Lower leg skin (tissue), 4 donors: ENCODE measurements around the gene DNAI4. TPM values are rescaled to one million over a fixed set of nuclear protein-coding genes. Genes with fewer than 3 reads are reported as not detected.
"Not testable (repeated sequence)": the region's sequence is repeated elsewhere in the genome, so short reads cannot be mapped to it uniquely, and the experiment has no call there.

Experiments used
- DNase-seq, 2 donors: peaks; one replicate each; pipeline ENCODE4 v3.0.0-alpha.2; 2019; ENCODE audit warnings: low spot score in 2 of 2
- H3K4me3 ChIP-seq: fragments of 200-600 bp; sonication (generic); 2 replicates; pipeline ENCODE4 v1.5.1; 2017; ENCODE audit warnings: mild to moderate bottlenecking, low read depth; ENCODE audit not compliant: poor library complexity, severe bottlenecking
- POLR2A ChIP-seq, 2 donors: fragments of 450-650 bp; IDR thresholded peaks; one replicate each; pipeline ENCODE4 v1.6.1; 2016 to 2017; ENCODE audit warnings: antibody characterized with exemption in 2 of 2, mild to moderate bottlenecking in 1 of 2, moderate library complexity in 1 of 2
- WGBS, 2 donors: methylation state at CpG; one replicate each; pipeline ENCODE4 v1.1.5; 2018; 5-methylcytosine and 5-hydroxymethylcytosine counted together
- intact Hi-C: fragments of 100-400 bp; cut with DNase I; formaldehyde crosslinking; loops from one replicate; pipeline ENCODE4 v1.15.0; 2023; ENCODE audit warnings: low total_unique reads
- total RNA-seq, 4 donors: library from RNA; depleted of rRNA; stranded (reverse); fragments of >200 nt; gene quantifications; one replicate each; pipeline ENCODE4 v1.1.0, GENCODE V29; 2016
- TF ChIP-seq, protein P1 (sequence below), 3 donors: fragments of 450-650 bp; IDR thresholded peaks; one replicate each; pipeline ENCODE4 v1.5.1; 2016; ENCODE audit warnings: antibody characterized with exemption in 3 of 3, mild to moderate bottlenecking in 3 of 3, moderate library complexity in 2 of 3

The DNAI4 gene
- total RNA-seq, 4 donors from 2014 or later, result 1.5 to 3.8 (median 2.5) TPM

GRCh38 chr1:66809736-66810326, 114.8 kb downstream of the DNAI4 start:
- 75 to 80% methylated on average over 1 of the region's 1 CpG for WGBS, 2 donors

DNA sequence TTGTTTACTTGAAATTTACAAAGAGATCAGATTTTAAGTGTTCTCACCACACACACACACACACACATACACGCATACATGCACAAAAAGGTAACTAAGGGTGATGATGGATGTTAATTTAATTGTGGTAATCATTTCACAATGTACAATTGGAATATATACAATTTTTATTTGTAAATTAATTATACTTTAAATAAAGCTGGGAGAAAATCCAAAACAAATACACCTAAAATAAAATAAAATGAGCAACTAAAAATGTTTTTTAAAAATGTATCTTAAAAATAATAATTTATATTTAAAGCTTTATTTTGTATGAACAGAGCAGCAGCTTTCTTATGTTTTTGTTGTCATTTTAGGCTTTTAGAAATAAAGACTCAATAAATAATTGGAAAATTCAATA, 115.4 kb downstream of the DNAI4 start:
- intact Hi-C loops, result no loop called here
- H3K4me3 ChIP-seq, result no peak overlapping the region
- WGBS, 2 donors, result 86 to 100% methylated on average over 1 of the region's 1 CpG
- TF ChIP-seq, protein P1, sequence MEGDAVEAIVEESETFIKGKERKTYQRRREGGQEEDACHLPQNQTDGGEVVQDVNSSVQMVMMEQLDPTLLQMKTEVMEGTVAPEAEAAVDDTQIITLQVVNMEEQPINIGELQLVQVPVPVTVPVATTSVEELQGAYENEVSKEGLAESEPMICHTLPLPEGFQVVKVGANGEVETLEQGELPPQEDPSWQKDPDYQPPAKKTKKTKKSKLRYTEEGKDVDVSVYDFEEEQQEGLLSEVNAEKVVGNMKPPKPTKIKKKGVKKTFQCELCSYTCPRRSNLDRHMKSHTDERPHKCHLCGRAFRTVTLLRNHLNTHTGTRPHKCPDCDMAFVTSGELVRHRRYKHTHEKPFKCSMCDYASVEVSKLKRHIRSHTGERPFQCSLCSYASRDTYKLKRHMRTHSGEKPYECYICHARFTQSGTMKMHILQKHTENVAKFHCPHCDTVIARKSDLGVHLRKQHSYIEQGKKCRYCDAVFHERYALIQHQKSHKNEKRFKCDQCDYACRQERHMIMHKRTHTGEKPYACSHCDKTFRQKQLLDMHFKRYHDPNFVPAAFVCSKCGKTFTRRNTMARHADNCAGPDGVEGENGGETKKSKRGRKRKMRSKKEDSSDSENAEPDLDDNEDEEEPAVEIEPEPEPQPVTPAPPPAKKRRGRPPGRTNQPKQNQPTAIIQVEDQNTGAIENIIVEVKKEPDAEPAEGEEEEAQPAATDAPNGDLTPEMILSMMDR (IDR thresholded peaks at IDR 0.05), result no peak
- TF ChIP-seq POLR2A (IDR thresholded peaks at IDR 0.05), result no peak
- no peak for DNase-seq

More at GRCh38 chr1:66809736-66810326, 114.8 kb downstream of the DNAI4 start:
- intact Hi-C loops, result no loop called here
- TF ChIP-seq, protein P1 (IDR thresholded peaks at IDR 0.05), result no peak
- TF ChIP-seq POLR2A (IDR thresholded peaks at IDR 0.05), result no peak
- no peak for DNase-seq
- H3K4me3 ChIP-seq, result no peak overlapping the region

DNA sequence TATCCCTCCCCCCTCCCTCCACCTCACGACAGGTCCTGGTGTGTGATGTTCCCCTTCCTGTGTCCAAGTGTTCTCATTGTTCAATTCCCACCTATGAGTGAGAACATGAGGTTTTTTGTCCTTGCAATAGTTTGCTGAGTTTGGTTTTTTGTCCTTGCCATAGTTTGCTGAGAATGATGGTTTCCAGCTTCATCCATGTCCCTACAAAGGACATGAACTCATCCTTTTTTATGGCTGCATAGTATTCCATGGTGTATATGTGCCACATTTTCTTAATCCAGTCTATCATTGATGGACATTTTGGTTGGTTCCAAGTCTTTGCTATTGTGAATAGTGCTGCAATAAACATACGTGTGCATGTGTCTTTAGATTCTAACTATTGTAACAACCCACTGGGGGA, 128.8 kb downstream of the DNAI4 start:
- H3K4me3 ChIP-seq, DNase-seq, intact Hi-C loops: not testable (repeated sequence)
- 88 to 95% methylated on average over 2 of the region's 2 CpGs for WGBS, 2 donors

GRCh38 chr1:66791621-66792610, 132.7 kb downstream of the DNAI4 start:
- H3K4me3 ChIP-seq, result no peak overlapping the region
- 88 to 95% methylated on average over 5 of the region's 5 CpGs for WGBS, 2 donors
- intact Hi-C loops, result no loop called here
- TF ChIP-seq POLR2A (IDR thresholded peaks at IDR 0.05), result no peak
- TF ChIP-seq, protein P1 (IDR thresholded peaks at IDR 0.05), result no peak
- no peak for DNase-seq

DNA sequence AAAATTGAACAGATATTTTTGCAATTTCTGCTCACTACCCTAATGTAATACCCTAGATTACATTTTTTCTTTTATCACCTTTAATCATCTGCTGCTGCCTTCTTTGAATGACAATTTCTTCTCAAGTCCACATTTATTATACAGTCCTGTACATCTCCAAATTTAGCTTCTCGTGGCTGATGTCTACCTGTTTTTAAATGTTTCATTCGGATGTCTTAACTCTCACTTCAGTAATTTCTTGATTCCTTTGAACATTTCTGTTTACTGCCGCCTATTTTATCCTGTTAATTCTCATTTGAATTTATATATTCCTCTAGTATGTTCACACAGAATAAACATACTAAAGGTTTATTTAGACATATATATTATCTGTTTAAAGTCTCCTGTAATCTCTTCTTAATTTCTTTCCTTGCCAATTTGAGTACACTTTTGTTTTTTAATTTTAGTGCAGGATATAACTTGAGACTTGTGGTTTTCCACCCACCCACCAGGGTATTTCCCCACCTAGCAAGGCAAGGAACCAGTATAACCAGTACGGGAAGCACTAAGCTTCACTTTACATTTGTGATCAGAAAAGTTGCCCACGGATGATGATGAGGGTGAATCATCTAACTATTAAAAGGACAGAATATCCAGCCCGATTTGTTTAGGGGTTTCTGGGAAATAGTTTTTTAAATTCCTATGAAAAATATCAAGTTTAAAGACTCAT, 136.3 kb downstream of the DNAI4 start:
- TF ChIP-seq, protein P1 (IDR thresholded peaks at IDR 0.05), result no peak
- TF ChIP-seq POLR2A (IDR thresholded peaks at IDR 0.05), result no peak
- H3K4me3 ChIP-seq, result no peak overlapping the region
- WGBS, 2 donors, result 53 to 57% methylated on average over 6 of the region's 6 CpGs
- DNase-seq, result no peak
- intact Hi-C loops, result no loop called here

- no peak overlapping the region for H3K4me3 ChIP-seq
- intact Hi-C loops, result no loop called here
- TF ChIP-seq, protein P1 (IDR thresholded peaks at IDR 0.05), result no peak
- TF ChIP-seq POLR2A (IDR thresholded peaks at IDR 0.05), result no peak
- WGBS, 2 donors, result 89 to 91% methylated on average over 4 of the region's 4 CpGs
- DNase-seq, result no peak
Measured at GRCh38 chr1:66787641-66788040, 137.0 kb downstream of the DNAI4 start.

GRCh38 chr1:66785800-66786199, 138.9 kb downstream of the DNAI4 start:
- intact Hi-C loops, DNase-seq, H3K4me3 ChIP-seq: not testable (repeated sequence)
- 81 to 100% methylated on average over 1 to 2 of the region's 2 CpGs for WGBS, 2 donors
